Naive thymus-derived CD4-positive, alpha-beta T cell (primary cell): ENCODE results near the gene EIF2B5. TPM values are rescaled to one million over a fixed set of nuclear protein-coding genes. Genes with fewer than 3 reads are reported as not detected.
A peak's percentile ranks its signal among the peaks of the same experiment; 100 is the strongest.

ENCODE experiments used
- ATAC-seq: fragments of 150-1000 bp; cut with Tn5 transposase; 2 replicates; pipeline ENCODE4 v1.10.0; 2021; ENCODE audit warnings: mild to moderate bottlenecking, moderate library complexity
- CTCF ChIA-PET: fragments of 350-600 bp; sonication (Branson Sonifier 250); formaldehyde crosslinking; loops from one replicate; lab custom pipeline; 2021; ENCODE audit warnings: antibody characterized with exemption; lab: Charles Lee
- POLR2A ChIA-PET: fragments of 350-600 bp; sonication (Branson Sonifier 250); formaldehyde crosslinking; loops from one replicate; lab custom pipeline; 2021; ENCODE audit warnings: antibody characterized with exemption, inconsistent platforms; lab: Charles Lee
- DNase-seq, 9 donors: peaks; one replicate each; pipeline versions ENCODE4 v3.0.0 to v3.0.0-alpha.2; 2020 to 2022; ENCODE audit warnings: mixed read lengths in 1 of 9
- H3K27ac ChIP-seq: one replicate; pipeline ENCODE4 v1.7.0; 2013; ENCODE audit warnings: mild to moderate bottlenecking, low read depth, low read length, moderate library complexity
- H3K27me3 ChIP-seq, 2 donors: one replicate each; pipeline ENCODE4 v1.7.0; 2013; ENCODE audit warnings: low read length in 2 of 2, mild to moderate bottlenecking in 2 of 2, moderate library complexity in 2 of 2; ENCODE audit not compliant: control insufficient read depth in 2 of 2, insufficient read depth in 2 of 2
- H3K36me3 ChIP-seq, 3 experiments: 1 replicate in 2 of 3; 2 replicates in 1 of 3; pipeline ENCODE4 v1.7.0; 2013; ENCODE audit warnings: low read length in 3 of 3, mild to moderate bottlenecking in 3 of 3, moderate library complexity in 1 of 3; ENCODE audit not compliant: insufficient read depth in 3 of 3, control insufficient read depth in 2 of 3
- H3K4me1 ChIP-seq, 2 donors: one replicate each; pipeline ENCODE4 v1.7.0; 2013; ENCODE audit warnings: low read length in 2 of 2, mild to moderate bottlenecking in 2 of 2, moderate library complexity in 1 of 2; ENCODE audit not compliant: control insufficient read depth in 2 of 2, insufficient read depth in 2 of 2
- H3K4me3 ChIP-seq: 2 replicates; pipeline ENCODE4 v1.7.0; 2013; ENCODE audit warnings: mild to moderate bottlenecking, low read length
- H3K9me3 ChIP-seq, 3 experiments: 1 replicate in 2 of 3; 2 replicates in 1 of 3; pipeline ENCODE4 v1.7.0; 2013; ENCODE audit warnings: low read length in 3 of 3; ENCODE audit not compliant: control insufficient read depth in 2 of 3
- H3K27ac Mint-ChIP-seq, 9 donors: one replicate each; pipeline ENCODE4 v1.8.0; 2020 to 2022; ENCODE audit warnings: mixed read lengths in 9 of 9, mild to moderate bottlenecking in 8 of 9, moderate library complexity in 5 of 9, inconsistent platforms in 2 of 9
- H3K27me3 Mint-ChIP-seq, 5 donors: one replicate each; pipeline ENCODE4 v1.8.0; 2021 to 2022; ENCODE audit warnings: mixed read lengths in 5 of 5, mild to moderate bottlenecking in 1 of 5
- H3K36me3 Mint-ChIP-seq, 5 donors: one replicate each; pipeline ENCODE4 v1.8.0; 2020 to 2022; ENCODE audit warnings: mixed read lengths in 5 of 5, mild to moderate bottlenecking in 3 of 5, inconsistent platforms in 1 of 5
- H3K4me1 Mint-ChIP-seq, 7 donors: one replicate each; pipeline ENCODE4 v1.8.0; 2020 to 2022; ENCODE audit warnings: mixed read lengths in 7 of 7, mild to moderate bottlenecking in 3 of 7, inconsistent platforms in 1 of 7
- H3K4me3 Mint-ChIP-seq, 10 donors: one replicate each; pipeline ENCODE4 v1.8.0; 2020 to 2022; ENCODE audit warnings: mild to moderate bottlenecking in 10 of 10, mixed read lengths in 10 of 10, moderate library complexity in 6 of 10, inconsistent platforms in 2 of 10
- H3K9me3 Mint-ChIP-seq, 11 donors: one replicate each; pipeline ENCODE4 v1.8.0; 2020 to 2022; ENCODE audit warnings: mixed read lengths in 11 of 11, mild to moderate bottlenecking in 4 of 11, inconsistent platforms in 1 of 11, moderate library complexity in 1 of 11
- intact Hi-C, 2 donors: fragments of 100-400 bp; cut with micrococcal nuclease; formaldehyde crosslinking; loops; one replicate each; pipeline ENCODE4 v1.15.1; 2023
- polyA plus RNA-seq, 2 donors: library from polyadenylated mRNA; unstranded; fragments of 300-500 nt; fragmentation: Illumina TruSeq; gene quantifications; one replicate each; pipeline ENCODE4 v1.2.3, GENCODE V29; 2021
- total RNA-seq, 6 experiments: library from RNA in 5 of 6; stranded (reverse) in 5 of 6; gene quantifications; 1 replicate in 5 of 6; 2 replicates in 1 of 6; pipeline ENCODE4 v1.2.3 and lab custom pipeline; 2021 to 2026

The EIF2B5 gene
- total and polyA plus RNA-seq, 7 experiments from 2014 or later, result 47.2 to 87.2 (median 67.7) TPM

DNA sequence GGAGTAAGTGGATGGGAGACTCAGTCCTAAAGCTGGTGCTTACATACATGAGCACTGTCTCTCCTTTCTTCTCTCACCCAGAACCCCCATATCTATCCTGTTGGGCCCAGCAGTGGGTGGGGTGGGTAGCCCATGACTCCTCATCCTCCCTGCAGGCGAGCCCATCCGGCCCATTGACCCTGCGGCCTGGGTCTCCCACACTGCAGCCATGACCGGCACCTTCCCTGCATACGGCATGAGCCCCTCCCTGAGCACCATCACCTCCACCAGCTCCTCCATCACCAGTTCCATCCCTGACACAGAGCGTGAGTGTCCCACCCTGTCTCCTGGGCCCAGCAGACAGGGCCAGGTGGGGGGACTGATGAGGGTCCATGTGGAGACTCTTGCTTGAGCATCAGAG, 31.5 kb downstream of the EIF2B5 start:
- Mint-ChIP-seq H3K27ac (no peak overlapping the region), H3K9me3 (no peaks in the 10 kb centered on the region), H3K4me1 (peaks cover under 1 to 5% (median 2%) of the 10 kb centered on the region in 7 donors), H3K27me3 (no peaks in the 10 kb centered on the region), H3K4me3 (no peak overlapping the region), H3K36me3 (peaks cover 0 to 36% (median 5%) of the 10 kb centered on the region in 5 donors)
- H3K4me1 ChIP-seq, result no peaks in the 10 kb centered on the region
- no peaks in the 10 kb centered on the region for H3K9me3 ChIP-seq
- H3K36me3 ChIP-seq, result peaks cover 0 to 77% (median 0%) of the 10 kb centered on the region in 3 experiments
- POLR2A ChIA-PET, result no interaction called here
- no peaks in the 10 kb centered on the region for H3K27me3 ChIP-seq
- ATAC-seq, result no peak
- CTCF ChIA-PET, result interaction anchor here (0.5 kb wide), 1 partner anchor 262 kb away, joined by 3 read pairs; no protein-coding TSS in a partner anchor
- H3K27ac ChIP-seq, result no peak overlapping the region
- H3K4me3 ChIP-seq, result no peak overlapping the region
- no peak for DNase-seq
- intact Hi-C loops, result no loop called here

DNA sequence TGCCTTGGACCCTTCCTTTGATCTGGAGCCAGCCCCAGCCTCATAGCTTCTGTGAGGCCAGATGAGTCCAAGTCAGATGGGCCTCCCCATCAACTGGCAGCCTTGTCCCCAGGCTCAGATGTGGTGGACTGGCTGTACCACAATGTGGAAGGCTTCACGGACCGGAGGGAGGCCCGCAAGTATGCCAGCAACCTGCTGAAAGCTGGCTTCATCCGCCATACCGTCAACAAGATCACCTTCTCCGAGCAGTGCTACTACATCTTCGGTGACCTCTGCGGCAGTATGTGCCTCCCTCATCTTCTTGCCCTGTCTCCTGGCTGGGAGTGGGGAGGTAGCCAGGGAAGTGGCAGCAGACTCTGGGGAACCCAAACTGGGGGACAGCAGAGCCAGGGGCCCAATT, 32.6 kb downstream of the EIF2B5 start:
- intact Hi-C loops, result no loop called here
- no peak overlapping the region for H3K4me3 Mint-ChIP-seq
- H3K27ac Mint-ChIP-seq, result no peak overlapping the region
- Histone ChIP-seq H3K27me3 (no peaks in the 10 kb centered on the region), H3K4me1 (no peaks in the 10 kb centered on the region), H3K9me3 (no peaks in the 10 kb centered on the region), H3K4me3 (no peak overlapping the region), H3K36me3 (peaks cover 0 to 77% (median 0%) of the 10 kb centered on the region in 3 experiments), H3K27ac (no peak overlapping the region)
- no peak for DNase-seq
- no peaks in the 10 kb centered on the region for H3K27me3 Mint-ChIP-seq
- H3K9me3 Mint-ChIP-seq, result no peaks in the 10 kb centered on the region
- ATAC-seq, result no peak
- peaks cover 0 to 32% (median 7%) of the 10 kb centered on the region in 5 donors for H3K36me3 Mint-ChIP-seq
- H3K4me1 Mint-ChIP-seq, result peaks cover 0 to 4% (median under 1%) of the 10 kb centered on the region in 7 donors
- ChIA-PET CTCF (no interaction called here), POLR2A (interaction anchor here (1.9 kb wide), 1 partner anchor 12 kb away, joined by 4 read pairs; the partner anchor contains the start of gene DVL3)

DNA sequence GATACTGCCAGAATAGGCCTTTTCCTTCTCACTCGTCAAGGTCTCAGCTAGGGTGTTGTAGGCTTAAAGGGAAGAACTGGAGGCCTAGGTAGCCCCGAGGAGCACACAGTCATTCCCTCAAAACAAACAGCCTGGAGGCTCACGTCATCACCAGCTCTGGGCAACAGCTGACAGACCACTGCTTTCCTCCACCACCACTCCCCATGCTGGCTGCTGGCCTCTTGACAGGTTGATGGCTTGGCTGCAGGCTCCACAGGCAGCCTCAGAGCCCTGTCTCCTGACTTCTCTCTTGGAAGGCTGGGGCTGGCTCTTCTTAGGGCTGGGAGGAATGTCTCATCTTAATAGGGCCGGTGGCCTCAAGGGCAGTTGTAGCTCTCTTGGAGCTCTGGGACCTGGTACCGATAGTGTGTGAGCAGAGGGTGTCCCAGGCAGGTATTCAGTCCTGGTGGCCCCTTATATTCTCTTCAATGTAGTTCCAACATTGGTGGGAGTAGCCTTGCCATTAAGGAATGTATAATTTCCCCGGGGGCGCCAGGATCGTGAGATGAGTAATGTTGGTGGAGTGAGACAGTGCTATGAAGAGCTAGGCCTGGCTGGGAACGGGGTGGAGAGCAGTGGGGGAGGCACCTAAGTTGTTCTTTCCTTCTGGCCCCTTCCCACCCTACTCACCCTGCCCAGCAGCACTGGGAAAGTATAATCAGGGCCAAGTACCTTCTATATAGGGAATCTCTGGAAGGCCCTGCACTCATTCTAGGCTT, 33.4 kb downstream of the EIF2B5 start:
- ATAC-seq, result no peak
- Mint-ChIP-seq H3K4me3 (no peak overlapping the region), H3K27ac (peak overlapping the region in 2 of 9 donors; percentile 7 to 11), H3K4me1 (peaks cover 0 to 5% (median 1%) of the 10 kb centered on the region in 7 donors), H3K9me3 (no peaks in the 10 kb centered on the region), H3K36me3 (peaks cover 0 to 30% (median 9%) of the 10 kb centered on the region in 5 donors), H3K27me3 (no peaks in the 10 kb centered on the region)
- peaks cover 0 to 70% (median 0%) of the 10 kb centered on the region in 3 experiments for H3K36me3 ChIP-seq
- DNase-seq, result no peak
- CTCF ChIA-PET, result no interaction called here
- H3K4me3 ChIP-seq, result no peak overlapping the region
- intact Hi-C loops, result no loop called here
- H3K4me1 ChIP-seq, result no peaks in the 10 kb centered on the region
- no peaks in the 10 kb centered on the region for H3K9me3 ChIP-seq
- POLR2A ChIA-PET, result interaction anchor here (0.7 to 1.9 kb wide), 2 partner anchors 11 to 13 kb away, joined by 3 to 4 read pairs; partner anchors contain the start of gene DVL3
- H3K27ac ChIP-seq, result no peak overlapping the region
- no peaks in the 10 kb centered on the region for H3K27me3 ChIP-seq

DNA sequence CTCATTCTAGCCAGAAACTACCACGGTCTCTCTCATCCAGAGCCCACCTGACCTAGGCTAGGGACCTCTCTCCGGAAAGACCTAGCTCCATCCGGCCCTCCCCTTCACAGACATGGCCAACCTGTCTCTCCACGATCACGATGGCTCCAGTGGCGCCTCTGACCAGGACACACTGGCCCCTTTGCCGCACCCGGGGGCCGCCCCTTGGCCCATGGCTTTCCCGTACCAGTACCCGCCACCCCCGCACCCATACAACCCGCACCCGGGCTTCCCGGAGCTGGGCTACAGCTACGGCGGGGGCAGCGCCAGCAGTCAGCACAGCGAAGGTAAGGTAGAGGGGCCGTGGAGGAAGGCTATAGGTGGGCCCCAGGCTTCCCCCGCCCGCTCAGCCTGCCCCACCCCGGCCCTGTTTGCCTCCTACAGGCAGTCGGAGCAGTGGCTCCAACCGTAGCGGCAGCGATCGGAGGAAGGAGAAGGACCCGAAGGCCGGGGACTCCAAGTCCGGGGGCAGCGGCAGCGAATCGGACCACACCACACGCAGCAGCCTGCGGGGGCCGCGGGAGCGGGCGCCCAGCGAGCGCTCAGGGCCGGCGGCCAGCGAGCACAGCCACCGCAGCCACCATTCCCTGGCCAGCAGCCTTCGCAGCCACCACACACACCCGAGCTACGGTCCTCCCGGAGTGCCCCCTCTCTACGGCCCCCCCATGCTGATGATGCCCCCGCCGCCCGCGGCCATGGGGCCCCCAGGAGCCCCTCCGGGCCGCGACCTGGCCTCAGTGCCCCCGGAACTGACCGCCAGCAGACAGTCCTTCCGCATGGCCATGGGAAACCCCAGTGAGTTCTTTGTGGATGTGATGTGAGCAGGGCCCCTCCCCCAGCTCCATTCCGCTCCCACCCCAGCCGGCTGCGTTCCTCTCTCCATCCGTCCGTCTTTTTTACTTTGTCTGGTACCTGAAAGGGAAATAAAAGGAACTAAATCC, 35.0 kb downstream of the EIF2B5 start:
- H3K4me3 Mint-ChIP-seq, result no peak overlapping the region
- Histone ChIP-seq H3K36me3 (peaks cover 0 to 59% (median 0%) of the 10 kb centered on the region in 3 experiments), H3K27ac (no peak overlapping the region), H3K9me3 (no peaks in the 10 kb centered on the region), H3K4me3 (no peak overlapping the region), H3K4me1 (no peaks in the 10 kb centered on the region), H3K27me3 (no peaks in the 10 kb centered on the region)
- H3K27ac Mint-ChIP-seq, result no peak overlapping the region
- peaks cover 0 to 20% (median 9%) of the 10 kb centered on the region in 5 donors for H3K36me3 Mint-ChIP-seq
- no peaks in the 10 kb centered on the region for H3K9me3 Mint-ChIP-seq
- no peak for DNase-seq
- intact Hi-C loops, result loop anchor here in 1 of 2 donors (10.0 kb wide), 1 partner anchor 535 kb away; the partner anchor contains the start of gene KLHL24
- CTCF ChIA-PET, result no interaction called here
- H3K27me3 Mint-ChIP-seq, result no peaks in the 10 kb centered on the region
- ATAC-seq, result no peak
- peaks cover 0 to 11% (median 7%) of the 10 kb centered on the region in 7 donors for H3K4me1 Mint-ChIP-seq
- POLR2A ChIA-PET, result no interaction called here

DNA sequence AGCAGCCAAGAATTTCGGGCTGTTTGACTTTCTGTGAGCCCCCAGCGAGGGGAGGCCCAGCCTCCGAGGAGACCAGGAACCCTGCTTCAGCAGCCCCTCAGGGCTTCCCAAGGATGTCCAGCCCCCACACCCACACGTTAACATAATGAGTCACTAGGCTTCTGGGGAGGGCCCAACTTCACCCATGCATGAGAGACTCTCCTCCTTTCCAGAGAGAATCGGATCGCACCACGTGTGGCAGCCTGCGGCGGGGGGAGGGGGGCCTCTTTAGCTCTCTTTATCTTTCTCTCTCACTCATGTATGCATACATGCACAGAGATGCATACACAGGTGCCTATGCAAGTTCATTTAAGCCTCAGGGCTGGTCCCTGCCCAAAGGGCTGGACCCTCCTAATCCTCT, 36.4 kb downstream of the EIF2B5 start:
- peaks cover 0 to 9% (median 8%) of the 10 kb centered on the region in 5 donors for H3K36me3 Mint-ChIP-seq
- Histone ChIP-seq H3K27me3 (no peaks in the 10 kb centered on the region), H3K4me1 (peaks cover 11 to 13% of the 10 kb centered on the region in 2 donors), H3K4me3 (no peak overlapping the region), H3K9me3 (no peaks in the 10 kb centered on the region), H3K27ac (no peak overlapping the region), H3K36me3 (peaks cover 0 to 46% (median 0%) of the 10 kb centered on the region in 3 experiments)
- intact Hi-C loops, result loop anchor here in 1 of 2 donors (10.0 kb wide), 1 partner anchor 537 kb away; the partner anchor contains the start of gene KLHL24
- no peak overlapping the region for H3K27ac Mint-ChIP-seq
- no peaks in the 10 kb centered on the region for H3K9me3 Mint-ChIP-seq
- H3K27me3 Mint-ChIP-seq, result no peaks in the 10 kb centered on the region
- peaks cover 8 to 25% (median 21%) of the 10 kb centered on the region in 7 donors for H3K4me1 Mint-ChIP-seq
- ATAC-seq, result no peak
- ChIA-PET POLR2A (interaction anchor here (0.8 to 3.0 kb wide), 2 partner anchors 16 to 37 kb away, joined by 3 to 13 read pairs; partner anchors contain the start of gene DVL3), CTCF (interaction anchor here (1.0 kb wide), 1 partner anchor 56 kb away, joined by 3 read pairs; no protein-coding TSS in a partner anchor)
- DNase-seq, result no peak
- H3K4me3 Mint-ChIP-seq, result no peak overlapping the region
